Trophoblast cell (in vitro differentiated cells and primary cell): ENCODE measurements around the gene CEP68.

Source experiments
- DNase-seq, 2 donors: peaks; one replicate each; pipeline ENCODE4 v3.0.0-alpha.2; 2016
- H2AFZ ChIP-seq: 2 replicates; pipeline ENCODE4 v1.6.1; 2013; ENCODE audit warnings: low read length, moderate library complexity, mild to moderate bottlenecking; ENCODE audit not compliant: insufficient read depth, poor library complexity
- H2AK5ac ChIP-seq: 2 replicates; pipeline ENCODE4 v1.6.1; 2013; ENCODE audit warnings: mild to moderate bottlenecking, low read length
- H2BK120ac ChIP-seq: 2 replicates; pipeline ENCODE4 v1.6.1; 2013; ENCODE audit warnings: low read length, mild to moderate bottlenecking, moderate library complexity; ENCODE audit not compliant: insufficient read depth, poor library complexity
- H2BK12ac ChIP-seq: 2 replicates; pipeline ENCODE4 v1.6.1; 2013; ENCODE audit warnings: mild to moderate bottlenecking, low read length, moderate library complexity
- H2BK5ac ChIP-seq: 2 replicates; pipeline ENCODE4 v1.6.1; 2013; ENCODE audit warnings: low read length, low read depth, moderate library complexity, mild to moderate bottlenecking; ENCODE audit not compliant: poor library complexity
- H3K14ac ChIP-seq: 2 replicates; pipeline ENCODE4 v1.6.1; 2013; ENCODE audit warnings: mild to moderate bottlenecking, low read length
- H3K18ac ChIP-seq: 2 replicates; pipeline ENCODE4 v1.6.1; 2013; ENCODE audit warnings: mild to moderate bottlenecking, low read length
- H3K23ac ChIP-seq: 2 replicates; pipeline ENCODE4 v1.6.1; 2013; ENCODE audit warnings: low read length
- H3K27ac ChIP-seq: 2 replicates; pipeline ENCODE4 v1.5.1; 2013; ENCODE audit warnings: low read depth, mild to moderate bottlenecking, inconsistent platforms, low read length, moderate library complexity
- H3K27me3 ChIP-seq: 2 replicates; pipeline ENCODE4 v1.6.1; 2013; ENCODE audit warnings: inconsistent platforms, mild to moderate bottlenecking, low read length, moderate library complexity; ENCODE audit not compliant: insufficient read depth
- H3K36me3 ChIP-seq, 2 experiments: 1 replicate in 1 of 2; 2 replicates in 1 of 2; pipeline ENCODE4 v1.6.1; 2013; ENCODE audit warnings: low read length in 2 of 2, mild to moderate bottlenecking in 2 of 2, moderate library complexity in 1 of 2; ENCODE audit not compliant: insufficient read depth in 2 of 2, control insufficient read depth in 1 of 2
- H3K4ac ChIP-seq: 2 replicates; pipeline ENCODE4 v1.6.1; 2013; ENCODE audit warnings: low read depth, mild to moderate bottlenecking, low read length, moderate library complexity
- H3K4me1 ChIP-seq, 2 experiments: 1 replicate in 1 of 2; 2 replicates in 1 of 2; pipeline ENCODE4 v1.6.1; 2013; ENCODE audit warnings: low read length in 2 of 2, mild to moderate bottlenecking in 2 of 2, moderate library complexity in 1 of 2; ENCODE audit not compliant: insufficient read depth in 2 of 2, control insufficient read depth in 1 of 2
- H3K4me2 ChIP-seq: 2 replicates; pipeline ENCODE4 v1.6.1; 2013; ENCODE audit warnings: inconsistent platforms, mild to moderate bottlenecking, low read length, moderate library complexity
- H3K4me3 ChIP-seq: 2 replicates; pipeline ENCODE4 v1.5.1; 2013; ENCODE audit warnings: mild to moderate bottlenecking, low read depth, low read length, inconsistent platforms
- H3K79me1 ChIP-seq: one replicate; pipeline ENCODE4 v1.6.1; 2013; ENCODE audit warnings: low read length
- H3K79me2 ChIP-seq: 2 replicates; pipeline ENCODE4 v1.6.1; 2013; ENCODE audit warnings: low read length, mild to moderate bottlenecking; ENCODE audit not compliant: control insufficient read depth, insufficient read depth, poor library complexity
- H3K9ac ChIP-seq: 2 replicates; pipeline ENCODE4 v1.6.1; 2013; ENCODE audit warnings: mild to moderate bottlenecking, low read length
- H3K9me3 ChIP-seq: 2 replicates; pipeline ENCODE4 v1.6.1; 2013; ENCODE audit warnings: low read depth, mild to moderate bottlenecking, control low read depth, inconsistent platforms, low read length; ENCODE audit not compliant: insufficient read depth
- H4K12ac ChIP-seq: 2 replicates; pipeline ENCODE4 v1.6.1; 2013; ENCODE audit warnings: low read depth, mild to moderate bottlenecking, low read length, moderate library complexity
- H4K8ac ChIP-seq: 2 replicates; pipeline ENCODE4 v1.6.1; 2013; ENCODE audit warnings: low read depth, mild to moderate bottlenecking, low read length, moderate library complexity
- H4K91ac ChIP-seq: one replicate; pipeline ENCODE4 v1.6.1; 2013; ENCODE audit warnings: low read depth, mild to moderate bottlenecking, low read length, moderate library complexity
- WGBS: extraction: QIAGEN DNeasy Blood & Tissue Kit; methylation state at CpG from one replicate; pipeline ENCODE4 v1.1.7; 2013; ENCODE audit warnings: missing lambda C conversion rate; ENCODE audit not compliant: insufficient read length, insufficient coverage; ENCODE audit errors: extremely low coverage; 5-methylcytosine and 5-hydroxymethylcytosine counted together

The CEP68 gene

GRCh38 chr2:65072181-65072970 is 16.2 kb downstream of the CEP68 start:
- Histone ChIP-seq H3K18ac (no peak overlapping the region), H3K27me3 (no peaks in the 10 kb centered on the region), H3K79me1 (no peaks in the 10 kb centered on the region), H3K14ac (no peak overlapping the region), H4K91ac (no peak overlapping the region), H3K4ac (no peak overlapping the region), H3K4me1 (peaks cover 5 to 22% of the 10 kb centered on the region in 2 experiments), H3K23ac (no peak overlapping the region), H4K12ac (no peak overlapping the region), H3K4me2 (no peak overlapping the region), H2BK12ac (no peak overlapping the region), H2BK120ac (no peak overlapping the region), H3K79me2 (no peaks in the 10 kb centered on the region), H2AFZ (no peak overlapping the region), H3K9ac (no peak overlapping the region), H3K9me3 (no peaks in the 10 kb centered on the region), H3K36me3 (peaks cover 35 to 50% of the 10 kb centered on the region in 2 experiments), H4K8ac (no peak overlapping the region), H3K27ac (no peak overlapping the region), H2BK5ac (no peak overlapping the region), H3K4me3 (no peak overlapping the region), H2AK5ac (no peak overlapping the region)
- no CpG with 5 or more reads among the region's 20 CpGs for WGBS
- no peak for DNase-seq

DNA sequence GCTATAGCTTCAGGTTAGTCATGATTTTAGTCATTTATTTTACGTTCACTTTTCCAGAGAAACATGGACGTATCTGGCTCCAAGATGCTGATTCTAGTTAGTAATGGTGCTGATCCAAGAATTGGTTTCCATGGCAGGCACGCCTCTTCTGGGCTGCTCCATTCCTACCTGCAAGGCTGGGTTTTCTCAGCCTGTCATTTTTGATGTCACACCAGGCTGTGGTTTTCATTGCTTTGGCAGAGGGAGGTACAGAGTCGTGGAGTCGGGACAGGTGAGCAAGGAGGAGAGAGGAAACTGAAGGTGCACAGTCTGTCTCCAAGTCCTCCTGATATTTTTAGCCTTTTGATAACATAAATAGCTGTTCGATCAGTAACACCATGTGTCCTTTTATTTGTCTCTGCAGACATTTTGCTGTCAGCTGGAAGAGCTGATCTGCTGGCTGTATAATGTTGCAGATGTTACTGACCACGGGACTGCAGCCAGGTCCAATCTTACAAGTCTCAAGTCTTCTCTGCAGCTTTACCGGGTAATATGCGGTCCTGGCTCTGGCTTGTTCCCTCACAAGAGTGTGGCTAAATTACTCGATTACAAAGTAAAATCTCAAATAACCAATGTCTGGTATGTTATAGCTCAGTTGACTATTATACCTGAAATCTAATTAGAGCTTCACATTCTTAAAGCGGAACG is 17.8 kb downstream of the CEP68 start:
- no peak overlapping the region for H2AK5ac ChIP-seq
- no peaks in the 10 kb centered on the region for H3K27me3 ChIP-seq
- H3K4ac ChIP-seq: no peak overlapping the region
- H3K79me2 ChIP-seq: no peaks in the 10 kb centered on the region
- no peak overlapping the region for H3K9ac ChIP-seq
- H3K14ac ChIP-seq: no peak overlapping the region
- no peak overlapping the region for H3K23ac ChIP-seq
- DNase-seq: no peak
- no peak overlapping the region for H4K8ac ChIP-seq
- no peaks in the 10 kb centered on the region for H3K79me1 ChIP-seq
- no CpG with 5 or more reads among the region's 12 CpGs for WGBS
- no peak overlapping the region for H2AFZ ChIP-seq
- H3K4me1 ChIP-seq: peaks cover 5 to 22% of the 10 kb centered on the region in 2 experiments
- no peak overlapping the region for H2BK120ac ChIP-seq
- H3K36me3 ChIP-seq: peaks cover 43 to 60% of the 10 kb centered on the region in 2 experiments
- no peak overlapping the region for H2BK5ac ChIP-seq
- no peak overlapping the region for H4K12ac ChIP-seq
- H3K4me2 ChIP-seq: no peak overlapping the region
- no peak overlapping the region for H3K4me3 ChIP-seq
- H2BK12ac ChIP-seq: no peak overlapping the region
- no peak overlapping the region for H3K18ac ChIP-seq
- no peak overlapping the region for H3K27ac ChIP-seq
- H4K91ac ChIP-seq: no peak overlapping the region
- no peaks in the 10 kb centered on the region for H3K9me3 ChIP-seq

DNA sequence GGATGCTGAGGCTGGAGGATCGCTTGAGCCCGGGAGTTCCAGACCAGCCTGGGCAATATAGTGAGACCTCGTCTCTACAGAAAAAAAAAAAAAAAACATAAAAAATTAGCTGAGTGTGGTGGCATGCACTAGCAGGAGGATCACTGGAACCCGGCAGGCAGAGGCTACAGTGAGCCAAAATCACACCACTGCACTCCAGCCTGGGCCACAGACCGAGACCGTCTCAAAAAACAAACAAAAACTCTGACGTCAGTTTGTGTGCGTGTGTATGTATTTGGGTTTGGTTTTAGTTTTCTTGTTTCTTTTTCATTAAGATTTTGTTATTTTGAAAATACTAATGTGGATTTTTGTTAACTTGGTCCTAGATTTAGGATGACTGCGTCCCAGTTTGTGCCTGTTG is 19.0 kb downstream of the CEP68 start:
- H3K4me1 ChIP-seq: peaks cover 5 to 16% of the 10 kb centered on the region in 2 experiments
- H2BK5ac ChIP-seq: no peak overlapping the region
- H2AFZ ChIP-seq: no peak overlapping the region
- H2AK5ac ChIP-seq: no peak overlapping the region
- H4K12ac ChIP-seq: no peak overlapping the region
- H3K79me2 ChIP-seq: no peaks in the 10 kb centered on the region
- H3K4ac ChIP-seq: no peak overlapping the region
- no peak overlapping the region for H3K14ac ChIP-seq
- no peak overlapping the region for H2BK120ac ChIP-seq
- H4K91ac ChIP-seq: no peak overlapping the region
- H2BK12ac ChIP-seq: no peak overlapping the region
- no peak overlapping the region for H3K4me3 ChIP-seq
- no peak overlapping the region for H3K18ac ChIP-seq
- H3K27ac ChIP-seq: no peak overlapping the region
- H3K27me3 ChIP-seq: no peaks in the 10 kb centered on the region
- H3K23ac ChIP-seq: no peak overlapping the region
- peaks cover 41 to 60% of the 10 kb centered on the region in 2 experiments for H3K36me3 ChIP-seq
- WGBS: no CpG with 5 or more reads among the region's 9 CpGs
- H3K9me3 ChIP-seq: no peaks in the 10 kb centered on the region
- H3K4me2 ChIP-seq: no peak overlapping the region
- no peaks in the 10 kb centered on the region for H3K79me1 ChIP-seq
- no peak overlapping the region for H4K8ac ChIP-seq
- no peak for DNase-seq
- no peak overlapping the region for H3K9ac ChIP-seq

GRCh38 chr2:65075605-65076344 is 19.6 kb downstream of the CEP68 start:
- WGBS: no CpG with 5 or more reads among the region's 5 CpGs
- no peak overlapping the region for H4K8ac ChIP-seq
- no peaks in the 10 kb centered on the region for H3K9me3 ChIP-seq

More at GRCh38 chr2:65075605-65076344, 19.6 kb downstream of the CEP68 start:
- no peak overlapping the region for H3K23ac ChIP-seq
- H2AFZ ChIP-seq: no peak overlapping the region
- no peak overlapping the region for H3K4me2 ChIP-seq
- no peaks in the 10 kb centered on the region for H3K79me2 ChIP-seq
- H2BK12ac ChIP-seq: no peak overlapping the region
- H3K27me3 ChIP-seq: no peaks in the 10 kb centered on the region
- no peak overlapping the region for H2AK5ac ChIP-seq
- H3K14ac ChIP-seq: no peak overlapping the region
- H3K18ac ChIP-seq: no peak overlapping the region
- no peak overlapping the region for H3K9ac ChIP-seq
- no peak overlapping the region for H4K12ac ChIP-seq
- H4K91ac ChIP-seq: no peak overlapping the region
- H3K4ac ChIP-seq: no peak overlapping the region
- no peak overlapping the region for H3K4me3 ChIP-seq
- H2BK5ac ChIP-seq: no peak overlapping the region
- DNase-seq: peak; percentile 68 to 81
- H3K27ac ChIP-seq: no peak overlapping the region
- no peak overlapping the region for H2BK120ac ChIP-seq
- no peaks in the 10 kb centered on the region for H3K79me1 ChIP-seq
- peaks cover 39 to 61% of the 10 kb centered on the region in 2 experiments for H3K36me3 ChIP-seq
- H3K4me1 ChIP-seq: peaks cover 2 to 11% of the 10 kb centered on the region in 2 experiments
